HuH-7 (cell line): ENCODE results near the gene GATA6.

Experiments used
- DNase-seq: peaks from one replicate; pipeline ENCODE4 v3.0.0; 2011; ENCODE audit warnings: low spot score

GATA6 gene

GRCh38 chr18:22166069-22166950 lies 3.1 kb upstream of the GATA6 start:
- no peak for DNase-seq

- DNase-seq: no peak
Measured at GRCh38 chr18:22167091-22167470, 2.3 kb upstream of the GATA6 start.

- DNase-seq: no peak
Measured at GRCh38 chr18:22167471-22168241, 1.7 kb upstream of the GATA6 start.

- DNase-seq: peak; percentile 59
Measured at GRCh38 chr18:22168360-22168921, 948 bp upstream of the GATA6 start.

- no peak for DNase-seq
Measured at GRCh38 chr18:22169889-22170420, 566 bp downstream of the GATA6 start.

GRCh38 chr18:22170421-22171257 lies 1.2 kb downstream of the GATA6 start:
- DNase-seq: no peak

GRCh38 chr18:22171258-22172119 lies 2.1 kb downstream of the GATA6 start:
- no peak for DNase-seq

- no peak for DNase-seq
Measured at GRCh38 chr18:22172120-22172582, 2.8 kb downstream of the GATA6 start.

GRCh38 chr18:22172594-22173049 lies 3.2 kb downstream of the GATA6 start:
- DNase-seq: no peak

GRCh38 chr18:22173221-22173927 lies 4.0 kb downstream of the GATA6 start:
- no peak for DNase-seq

- DNase-seq: no peak
Measured at GRCh38 chr18:22173928-22174301, 4.5 kb downstream of the GATA6 start.

GRCh38 chr18:22174341-22175145 lies 5.2 kb downstream of the GATA6 start:
- DNase-seq: no peak

- DNase-seq: peak; percentile 73
Measured at GRCh38 chr18:22175346-22175745, 6.0 kb downstream of the GATA6 start.

- DNase-seq: no peak
Measured at GRCh38 chr18:22176420-22177326, 7.3 kb downstream of the GATA6 start.

- no peak for DNase-seq
Measured at GRCh38 chr18:22177327-22177871, 8.0 kb downstream of the GATA6 start.

- no peak for DNase-seq
Measured at GRCh38 chr18:22179174-22179573, 9.8 kb downstream of the GATA6 start.

GRCh38 chr18:22179631-22180030 lies 10.2 kb downstream of the GATA6 start:
- no peak for DNase-seq

- DNase-seq: no peak
Measured at GRCh38 chr18:22180722-22181121, 11.3 kb downstream of the GATA6 start.
